Kidney (tissue), 14 donors: Measurements from ENCODE around the gene ZBTB43. TPM values are rescaled to one million over a fixed set of nuclear protein-coding genes. Genes with fewer than 3 reads are reported as not detected.

Experiments
- DNase-seq, 5 donors: peaks; one replicate each; pipeline ENCODE4 v3.0.0-alpha.2; 2013 to 2020
- FAIRE-seq: peaks from 2 replicates; lab custom pipeline; 2012; peaks lifted over from hg19 to GRCh38; lab: Jason Lieb, UNC
- H3K27ac ChIP-seq, 2 donors: one replicate each; pipeline ENCODE4 v1.7.0; 2013; ENCODE audit warnings: low read depth in 2 of 2, low read length in 2 of 2, inconsistent platforms in 1 of 2
- H3K27me3 ChIP-seq: one replicate; pipeline ENCODE4 v1.7.1; 2013; ENCODE audit warnings: low read length, inconsistent platforms; ENCODE audit not compliant: control insufficient read depth, insufficient read depth
- H3K36me3 ChIP-seq, 3 donors: one replicate each; pipeline versions ENCODE4 v1.7.0 to v1.7.1; 2013; ENCODE audit warnings: low read length in 3 of 3, control low read depth in 1 of 3, inconsistent platforms in 1 of 3; ENCODE audit not compliant: insufficient read depth in 3 of 3, control insufficient read depth in 2 of 3
- H3K4me1 ChIP-seq, 3 donors: one replicate each; pipeline versions ENCODE4 v1.7.0 to v1.7.1; 2013; ENCODE audit warnings: low read length in 3 of 3, inconsistent platforms in 1 of 3, low read depth in 1 of 3; ENCODE audit not compliant: control insufficient read depth in 2 of 3, insufficient read depth in 2 of 3
- H3K4me3 ChIP-seq, 3 donors: one replicate each; pipeline versions ENCODE4 v1.7.0 to v1.8.1; 2013; ENCODE audit warnings: low read length in 3 of 3, control low read depth in 1 of 3, inconsistent platforms in 1 of 3
- H3K9ac ChIP-seq, 3 donors: one replicate each; pipeline versions ENCODE4 v1.7.0 to v1.7.1; 2013; ENCODE audit warnings: low read length in 3 of 3, control low read depth in 1 of 3, inconsistent platforms in 1 of 3
- H3K9me3 ChIP-seq, 3 donors: one replicate each; pipeline versions ENCODE4 v1.7.0 to v1.7.1; 2013; ENCODE audit warnings: low read length in 3 of 3, control low read depth in 1 of 3, inconsistent platforms in 1 of 3; ENCODE audit not compliant: control insufficient read depth in 2 of 3, insufficient read depth in 1 of 3
- CTCF ChIP-seq: IDR thresholded peaks from 3 replicates; pipeline ENCODE4 v1.5.1; 2012; ENCODE audit warnings: mild to moderate bottlenecking, moderate library complexity, borderline replicate concordance; ENCODE audit not compliant: insufficient read depth; ENCODE audit errors: extremely low read depth
- intact Hi-C: fragments of 100-400 bp; cut with DNase I; formaldehyde crosslinking; loops from one replicate; pipeline ENCODE4 v1.11.1; 2022
- polyA plus RNA-seq: library from polyadenylated mRNA; stranded (reverse); fragments of 350-450 nt; fragmentation: Illumina TruSeq; extraction: RNeasy Lipid Tissue Mini Kit (QIAGEN cat#74804); gene quantifications from one replicate; pipeline ENCODE4 v1.2.3, GENCODE V29; 2014; ENCODE audit warnings: low read depth, low replicate concordance; ENCODE audit not compliant: insufficient read depth
- total RNA-seq: library from RNA; stranded (reverse); fragmentation: NEBNext Ultra II Directional; extraction: Animal tissue kit (Norgen Biotek cat#: 25700); gene quantifications from one replicate; pipeline ENCODE4 v1.2.1, GENCODE V29; 2021
- donor health status: control.
- donor health status: control.
- donor health status: control.
- donor health status: control.
- donor health status: control.
- donor health status: DM: yes; HTN: yes; CAD: no.
- donor health status: Normal renal cell carcinoma (clear cell type).

The ZBTB43 gene
- total and polyA plus RNA-seq, 2 donors from 2014 or later: 6.6 to 18.8 TPM

DNA sequence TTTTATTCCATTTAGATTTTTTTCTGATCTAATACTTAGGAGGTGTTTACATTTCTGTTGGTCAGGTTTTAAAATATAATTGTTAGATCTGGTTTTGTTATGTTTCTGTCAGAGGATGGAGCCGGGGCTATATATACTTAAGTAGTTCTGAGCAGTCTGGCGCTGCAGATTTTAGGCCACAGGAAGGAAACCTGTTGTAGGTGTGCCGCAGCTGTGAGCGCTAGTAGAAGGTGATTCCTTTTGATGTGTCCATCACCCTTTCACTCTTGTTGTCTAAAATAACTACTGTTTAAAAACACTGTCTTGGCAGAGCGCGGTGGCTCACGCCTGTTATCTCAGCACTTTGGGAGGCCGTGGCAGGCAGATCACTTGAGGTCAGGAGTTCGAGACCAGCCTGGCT is 72.6 kb downstream of the ZBTB43 start:
- no peak for DNase-seq

GRCh38 chr9:126879288-126879687 is 74.4 kb downstream of the ZBTB43 start:
- FAIRE-seq: no peak
- H3K27ac ChIP-seq: no peak overlapping the region
- TF ChIP-seq CTCF: no peak

More for the DNA sequence above, 72.6 kb downstream of the ZBTB43 start:
- Histone ChIP-seq H3K36me3 (peaks cover 5 to 17% (median 10%) of the 10 kb centered on the region in 3 donors), H3K9me3 (no peaks in the 10 kb centered on the region), H3K4me1 (peaks cover 0 to 3% (median 0%) of the 10 kb centered on the region in 3 donors), H3K27ac (no peak overlapping the region), H3K27me3 (no peaks in the 10 kb centered on the region), H3K9ac (no peak overlapping the region), H3K4me3 (no peak overlapping the region)
- no peak for FAIRE-seq
- TF ChIP-seq CTCF: no peak
- intact Hi-C loops: no loop called here

DNA sequence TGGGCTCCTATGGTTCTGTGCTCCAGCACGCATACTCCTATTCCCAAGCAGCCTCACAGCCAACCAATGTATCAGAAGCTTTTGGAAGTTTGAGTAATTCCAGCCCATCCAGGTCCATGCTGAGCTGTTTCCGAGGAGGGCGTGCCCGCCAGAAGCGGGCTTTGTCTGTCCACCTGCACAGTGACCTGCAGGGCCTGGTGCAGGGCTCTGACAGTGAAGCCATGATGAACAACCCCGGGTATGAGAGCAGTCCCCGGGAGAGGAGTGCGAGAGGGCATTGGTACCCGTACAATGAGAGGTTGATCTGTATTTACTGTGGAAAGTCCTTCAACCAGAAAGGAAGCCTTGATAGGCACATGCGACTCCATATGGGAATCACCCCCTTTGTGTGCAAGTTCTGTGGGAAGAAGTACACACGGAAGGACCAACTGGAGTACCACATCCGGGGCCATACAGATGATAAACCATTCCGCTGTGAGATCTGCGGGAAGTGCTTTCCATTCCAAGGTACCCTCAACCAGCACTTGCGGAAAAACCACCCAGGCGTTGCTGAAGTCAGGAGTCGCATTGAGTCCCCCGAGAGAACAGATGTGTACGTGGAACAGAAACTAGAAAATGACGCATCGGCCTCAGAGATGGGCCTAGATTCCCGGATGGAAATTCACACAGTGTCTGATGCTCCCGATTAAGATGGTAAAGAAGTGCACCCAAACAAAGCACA is 75.5 kb downstream of the ZBTB43 start:
- FAIRE-seq: no peak
- no peak for DNase-seq

More at GRCh38 chr9:126879288-126879687, 74.4 kb downstream of the ZBTB43 start:
- Histone ChIP-seq H3K4me1 (peaks cover 0 to 10% (median 5%) of the 10 kb centered on the region in 3 donors), H3K9ac (no peak overlapping the region), H3K4me3 (no peak overlapping the region), H3K36me3 (peaks cover 5 to 17% (median 10%) of the 10 kb centered on the region in 3 donors), H3K27me3 (no peaks in the 10 kb centered on the region), H3K9me3 (no peaks in the 10 kb centered on the region)
- intact Hi-C loops: no loop called here
- no peak for DNase-seq

More for the DNA sequence above, 75.5 kb downstream of the ZBTB43 start:
- no peaks in the 10 kb centered on the region for H3K27me3 ChIP-seq
- H3K9ac ChIP-seq: no peak overlapping the region
- H3K4me3 ChIP-seq: no peak overlapping the region
- intact Hi-C loops: no loop called here
- no peak overlapping the region for H3K27ac ChIP-seq
- TF ChIP-seq CTCF: no peak
- H3K36me3 ChIP-seq: peaks cover 5 to 17% (median 10%) of the 10 kb centered on the region in 3 donors
- no peaks in the 10 kb centered on the region for H3K9me3 ChIP-seq
- H3K4me1 ChIP-seq: peaks cover 0 to 10% (median 9%) of the 10 kb centered on the region in 3 donors
